Medulla oblongata (tissue), 1 donor: ENCODE measurements around the gene VTCN1.

Experiments
- DNase-seq: peaks from one replicate; pipeline ENCODE4 v3.0.0-alpha.2; 2015; ENCODE audit errors: extremely low spot score

VTCN1 gene

GRCh38 chr1:117209094-117209493 lies 1.6 kb downstream of the VTCN1 start:
- DNase-seq: no peak

- no peak for DNase-seq
Observed at GRCh38 chr1:117208580-117208979, 2.1 kb downstream of the VTCN1 start.

- DNase-seq: no peak
Observed at GRCh38 chr1:117205368-117205767, 5.4 kb downstream of the VTCN1 start.

GRCh38 chr1:117201808-117202207 lies 8.9 kb downstream of the VTCN1 start:
- no peak for DNase-seq

- DNase-seq: no peak
Observed at GRCh38 chr1:117198097-117198496, 12.6 kb downstream of the VTCN1 start.

GRCh38 chr1:117189726-117190125 lies 21.0 kb downstream of the VTCN1 start:
- DNase-seq: no peak

GRCh38 chr1:117188816-117189437 lies 21.8 kb downstream of the VTCN1 start:
- DNase-seq: no peak

- no peak for DNase-seq
Observed at GRCh38 chr1:117188170-117188815, 22.4 kb downstream of the VTCN1 start.

- DNase-seq: no peak
Observed at GRCh38 chr1:117183112-117183511, 27.6 kb downstream of the VTCN1 start.

GRCh38 chr1:117182319-117182718 lies 28.4 kb downstream of the VTCN1 start:
- no peak for DNase-seq

GRCh38 chr1:117181630-117182041 lies 29.1 kb downstream of the VTCN1 start:
- no peak for DNase-seq

GRCh38 chr1:117180147-117180967 lies 30.4 kb downstream of the VTCN1 start:
- peak; percentile 15 for DNase-seq

- DNase-seq: no peak
Observed at GRCh38 chr1:117179471-117179870, 31.3 kb downstream of the VTCN1 start.

GRCh38 chr1:117178756-117179155 lies 32.0 kb downstream of the VTCN1 start:
- no peak for DNase-seq

GRCh38 chr1:117177376-117177775 lies 33.4 kb downstream of the VTCN1 start:
- no peak for DNase-seq

- DNase-seq: no peak
Observed at GRCh38 chr1:117176579-117176978, 34.1 kb downstream of the VTCN1 start.

GRCh38 chr1:117174851-117175250 lies 35.9 kb downstream of the VTCN1 start:
- DNase-seq: no peak

GRCh38 chr1:117173691-117174090 lies 37.0 kb downstream of the VTCN1 start:
- no peak for DNase-seq

GRCh38 chr1:117173006-117173405 lies 37.7 kb downstream of the VTCN1 start:
- DNase-seq: no peak

GRCh38 chr1:117171900-117172511 lies 38.7 kb downstream of the VTCN1 start:
- DNase-seq: peak; percentile 54

- DNase-seq: no peak
Observed at GRCh38 chr1:117169871-117170596, 40.7 kb downstream of the VTCN1 start.

- DNase-seq: no peak
Observed at GRCh38 chr1:117167402-117167801, 43.3 kb downstream of the VTCN1 start.
